H1 (cell line): ENCODE measurements around the gene NUDCD2.

ENCODE experiments used
- EP300 ChIP-seq, 2 experiments: IDR thresholded peaks; 1 replicate in 1 of 2; 2 replicates in 1 of 2; pipeline ENCODE4 v1.6.1; 2011 to 2012; ENCODE audit warnings: low read depth in 2 of 2, low read length in 2 of 2, mild to moderate bottlenecking in 2 of 2, borderline replicate concordance in 1 of 2, inconsistent platforms in 1 of 2, moderate library complexity in 1 of 2
- FOSL1 ChIP-seq: IDR thresholded peaks from 2 replicates; pipeline ENCODE4 v1.6.1; 2011; ENCODE audit warnings: mild to moderate bottlenecking, low read depth, low read length, moderate library complexity; ENCODE audit not compliant: insufficient read depth
- JUND ChIP-seq: IDR thresholded peaks from 2 replicates; pipeline ENCODE4 v1.6.1; 2011; ENCODE audit warnings: mild to moderate bottlenecking, improper control_type of control experiment, low read length
- POLR2A ChIP-seq, 2 experiments: IDR thresholded peaks; 1 replicate in 1 of 2; 2 replicates in 1 of 2; pipeline ENCODE4 v1.6.1; 2011; ENCODE audit warnings: low read depth in 2 of 2, low read length in 2 of 2, mild to moderate bottlenecking in 2 of 2; ENCODE audit errors: control extremely low read depth in 1 of 2
- RXRA ChIP-seq: IDR thresholded peaks from 2 replicates; pipeline ENCODE4 v1.6.1; 2011; ENCODE audit warnings: low read depth, mild to moderate bottlenecking, low read length, moderate library complexity; ENCODE audit not compliant: insufficient read depth
- TAF1 ChIP-seq: IDR thresholded peaks from 2 replicates; pipeline ENCODE4 v1.6.1; 2011; ENCODE audit warnings: mild to moderate bottlenecking, low read depth, low read length
- ZNF274 ChIP-seq: IDR thresholded peaks from 2 replicates; pipeline ENCODE4 v1.7.0; 2012; ENCODE audit warnings: low read length, borderline replicate concordance; ENCODE audit errors: extremely low read depth
- TF ChIP-seq, protein P1 (sequence below), 3 experiments: IDR thresholded peaks; 1 replicate in 2 of 3; 2 replicates in 1 of 3; pipeline versions ENCODE4 v1.5.1 to v1.6.1; 2011; ENCODE audit warnings: low read length in 3 of 3, mild to moderate bottlenecking in 3 of 3, inconsistent platforms in 2 of 3, low read depth in 1 of 3, moderate library complexity in 1 of 3; ENCODE audit not compliant: insufficient read depth in 1 of 3; ENCODE audit errors: control extremely low read depth in 1 of 3
- TF ChIP-seq, protein P2 (sequence below): fragments of 300-600 bp; sonication (generic); IDR thresholded peaks from 2 replicates; pipeline ENCODE4 v1.7.1; 2012; ENCODE audit warnings: low read length, moderate library complexity, mild to moderate bottlenecking, inconsistent platforms; ENCODE audit not compliant: insufficient replicate concordance

- TF ChIP-seq, protein P1, sequence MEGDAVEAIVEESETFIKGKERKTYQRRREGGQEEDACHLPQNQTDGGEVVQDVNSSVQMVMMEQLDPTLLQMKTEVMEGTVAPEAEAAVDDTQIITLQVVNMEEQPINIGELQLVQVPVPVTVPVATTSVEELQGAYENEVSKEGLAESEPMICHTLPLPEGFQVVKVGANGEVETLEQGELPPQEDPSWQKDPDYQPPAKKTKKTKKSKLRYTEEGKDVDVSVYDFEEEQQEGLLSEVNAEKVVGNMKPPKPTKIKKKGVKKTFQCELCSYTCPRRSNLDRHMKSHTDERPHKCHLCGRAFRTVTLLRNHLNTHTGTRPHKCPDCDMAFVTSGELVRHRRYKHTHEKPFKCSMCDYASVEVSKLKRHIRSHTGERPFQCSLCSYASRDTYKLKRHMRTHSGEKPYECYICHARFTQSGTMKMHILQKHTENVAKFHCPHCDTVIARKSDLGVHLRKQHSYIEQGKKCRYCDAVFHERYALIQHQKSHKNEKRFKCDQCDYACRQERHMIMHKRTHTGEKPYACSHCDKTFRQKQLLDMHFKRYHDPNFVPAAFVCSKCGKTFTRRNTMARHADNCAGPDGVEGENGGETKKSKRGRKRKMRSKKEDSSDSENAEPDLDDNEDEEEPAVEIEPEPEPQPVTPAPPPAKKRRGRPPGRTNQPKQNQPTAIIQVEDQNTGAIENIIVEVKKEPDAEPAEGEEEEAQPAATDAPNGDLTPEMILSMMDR (IDR thresholded peaks at IDR 0.05; ENCODE audit: control extremely low read depth in 1 of 3, insufficient read depth in 1 of 3, low read depth in 1 of 3, low read length in 3 of 3) = no peak
- TF ChIP-seq POLR2A (IDR thresholded peaks at IDR 0.05; ENCODE audit: control extremely low read depth in 1 of 2, low read depth in 2 of 2, low read length in 2 of 2) = no peak
- TF ChIP-seq, protein P2, sequence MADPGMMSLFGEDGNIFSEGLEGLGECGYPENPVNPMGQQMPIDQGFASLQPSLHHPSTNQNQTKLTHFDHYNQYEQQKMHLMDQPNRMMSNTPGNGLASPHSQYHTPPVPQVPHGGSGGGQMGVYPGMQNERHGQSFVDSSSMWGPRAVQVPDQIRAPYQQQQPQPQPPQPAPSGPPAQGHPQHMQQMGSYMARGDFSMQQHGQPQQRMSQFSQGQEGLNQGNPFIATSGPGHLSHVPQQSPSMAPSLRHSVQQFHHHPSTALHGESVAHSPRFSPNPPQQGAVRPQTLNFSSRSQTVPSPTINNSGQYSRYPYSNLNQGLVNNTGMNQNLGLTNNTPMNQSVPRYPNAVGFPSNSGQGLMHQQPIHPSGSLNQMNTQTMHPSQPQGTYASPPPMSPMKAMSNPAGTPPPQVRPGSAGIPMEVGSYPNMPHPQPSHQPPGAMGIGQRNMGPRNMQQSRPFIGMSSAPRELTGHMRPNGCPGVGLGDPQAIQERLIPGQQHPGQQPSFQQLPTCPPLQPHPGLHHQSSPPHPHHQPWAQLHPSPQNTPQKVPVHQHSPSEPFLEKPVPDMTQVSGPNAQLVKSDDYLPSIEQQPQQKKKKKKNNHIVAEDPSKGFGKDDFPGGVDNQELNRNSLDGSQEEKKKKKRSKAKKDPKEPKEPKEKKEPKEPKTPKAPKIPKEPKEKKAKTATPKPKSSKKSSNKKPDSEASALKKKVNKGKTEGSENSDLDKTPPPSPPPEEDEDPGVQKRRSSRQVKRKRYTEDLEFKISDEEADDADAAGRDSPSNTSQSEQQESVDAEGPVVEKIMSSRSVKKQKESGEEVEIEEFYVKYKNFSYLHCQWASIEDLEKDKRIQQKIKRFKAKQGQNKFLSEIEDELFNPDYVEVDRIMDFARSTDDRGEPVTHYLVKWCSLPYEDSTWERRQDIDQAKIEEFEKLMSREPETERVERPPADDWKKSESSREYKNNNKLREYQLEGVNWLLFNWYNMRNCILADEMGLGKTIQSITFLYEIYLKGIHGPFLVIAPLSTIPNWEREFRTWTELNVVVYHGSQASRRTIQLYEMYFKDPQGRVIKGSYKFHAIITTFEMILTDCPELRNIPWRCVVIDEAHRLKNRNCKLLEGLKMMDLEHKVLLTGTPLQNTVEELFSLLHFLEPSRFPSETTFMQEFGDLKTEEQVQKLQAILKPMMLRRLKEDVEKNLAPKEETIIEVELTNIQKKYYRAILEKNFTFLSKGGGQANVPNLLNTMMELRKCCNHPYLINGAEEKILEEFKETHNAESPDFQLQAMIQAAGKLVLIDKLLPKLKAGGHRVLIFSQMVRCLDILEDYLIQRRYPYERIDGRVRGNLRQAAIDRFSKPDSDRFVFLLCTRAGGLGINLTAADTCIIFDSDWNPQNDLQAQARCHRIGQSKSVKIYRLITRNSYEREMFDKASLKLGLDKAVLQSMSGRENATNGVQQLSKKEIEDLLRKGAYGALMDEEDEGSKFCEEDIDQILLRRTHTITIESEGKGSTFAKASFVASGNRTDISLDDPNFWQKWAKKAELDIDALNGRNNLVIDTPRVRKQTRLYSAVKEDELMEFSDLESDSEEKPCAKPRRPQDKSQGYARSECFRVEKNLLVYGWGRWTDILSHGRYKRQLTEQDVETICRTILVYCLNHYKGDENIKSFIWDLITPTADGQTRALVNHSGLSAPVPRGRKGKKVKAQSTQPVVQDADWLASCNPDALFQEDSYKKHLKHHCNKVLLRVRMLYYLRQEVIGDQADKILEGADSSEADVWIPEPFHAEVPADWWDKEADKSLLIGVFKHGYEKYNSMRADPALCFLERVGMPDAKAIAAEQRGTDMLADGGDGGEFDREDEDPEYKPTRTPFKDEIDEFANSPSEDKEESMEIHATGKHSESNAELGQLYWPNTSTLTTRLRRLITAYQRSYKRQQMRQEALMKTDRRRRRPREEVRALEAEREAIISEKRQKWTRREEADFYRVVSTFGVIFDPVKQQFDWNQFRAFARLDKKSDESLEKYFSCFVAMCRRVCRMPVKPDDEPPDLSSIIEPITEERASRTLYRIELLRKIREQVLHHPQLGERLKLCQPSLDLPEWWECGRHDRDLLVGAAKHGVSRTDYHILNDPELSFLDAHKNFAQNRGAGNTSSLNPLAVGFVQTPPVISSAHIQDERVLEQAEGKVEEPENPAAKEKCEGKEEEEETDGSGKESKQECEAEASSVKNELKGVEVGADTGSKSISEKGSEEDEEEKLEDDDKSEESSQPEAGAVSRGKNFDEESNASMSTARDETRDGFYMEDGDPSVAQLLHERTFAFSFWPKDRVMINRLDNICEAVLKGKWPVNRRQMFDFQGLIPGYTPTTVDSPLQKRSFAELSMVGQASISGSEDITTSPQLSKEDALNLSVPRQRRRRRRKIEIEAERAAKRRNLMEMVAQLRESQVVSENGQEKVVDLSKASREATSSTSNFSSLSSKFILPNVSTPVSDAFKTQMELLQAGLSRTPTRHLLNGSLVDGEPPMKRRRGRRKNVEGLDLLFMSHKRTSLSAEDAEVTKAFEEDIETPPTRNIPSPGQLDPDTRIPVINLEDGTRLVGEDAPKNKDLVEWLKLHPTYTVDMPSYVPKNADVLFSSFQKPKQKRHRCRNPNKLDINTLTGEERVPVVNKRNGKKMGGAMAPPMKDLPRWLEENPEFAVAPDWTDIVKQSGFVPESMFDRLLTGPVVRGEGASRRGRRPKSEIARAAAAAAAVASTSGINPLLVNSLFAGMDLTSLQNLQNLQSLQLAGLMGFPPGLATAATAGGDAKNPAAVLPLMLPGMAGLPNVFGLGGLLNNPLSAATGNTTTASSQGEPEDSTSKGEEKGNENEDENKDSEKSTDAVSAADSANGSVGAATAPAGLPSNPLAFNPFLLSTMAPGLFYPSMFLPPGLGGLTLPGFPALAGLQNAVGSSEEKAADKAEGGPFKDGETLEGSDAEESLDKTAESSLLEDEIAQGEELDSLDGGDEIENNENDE = no peak
- TF ChIP-seq ZNF274 = no peak
- TF ChIP-seq TAF1 = no peak
- no peak for TF ChIP-seq EP300 (IDR thresholded peaks at IDR 0.05; ENCODE audit: borderline replicate concordance in 1 of 2, low read depth in 2 of 2, low read length in 2 of 2)
- no peak for TF ChIP-seq FOSL1
- TF ChIP-seq JUND = no peak
- no peak for TF ChIP-seq RXRA
Measured at GRCh38 chr5:163509291-163509951, 49.5 kb upstream of the NUDCD2 start.
